HG03139 (cell line): ENCODE measurements around the gene NOP16.
"Not testable (repeated sequence)": the region's sequence is repeated elsewhere in the genome, so short reads cannot be mapped to it uniquely, and the experiment has no call there.

Source experiments
- ATAC-seq: cut with Tn5 transposase; IDR thresholded peaks from one replicate; pipeline ENCODE4 v1.9.1; 2021; ENCODE audit not compliant: unreplicated experiment

The NOP16 gene

DNA sequence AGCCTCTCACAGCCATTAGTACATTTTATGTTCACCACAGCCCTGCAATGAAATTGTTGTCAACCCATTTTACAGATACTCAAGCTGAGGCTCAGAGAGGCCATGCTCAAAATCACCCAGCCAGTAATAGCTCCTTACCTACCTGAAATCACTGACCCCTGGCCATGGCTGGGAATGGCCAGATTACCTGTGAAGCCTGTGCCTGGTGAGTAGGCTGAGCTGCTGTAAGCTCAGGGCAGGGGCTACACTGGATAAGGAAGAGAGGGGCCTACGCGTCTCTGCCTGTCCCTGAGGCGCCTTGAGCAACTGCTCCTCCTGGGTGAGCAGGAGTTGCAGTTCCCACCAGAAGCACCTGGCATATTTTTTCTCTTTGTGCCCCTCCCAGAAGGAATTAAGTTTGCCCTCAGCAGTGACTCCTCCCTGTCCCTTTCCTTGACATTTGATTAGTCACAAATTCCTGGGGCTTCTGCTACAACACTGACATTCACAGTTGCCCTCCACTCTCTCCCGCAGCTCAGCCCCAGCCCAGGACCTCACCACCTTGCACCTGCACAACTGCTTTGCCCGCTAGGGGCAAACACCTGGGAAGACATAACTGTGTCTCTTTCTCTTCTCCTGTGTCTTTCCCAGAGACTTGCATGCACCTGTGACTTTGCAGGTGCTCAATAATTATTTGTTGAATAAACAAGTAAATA is 22.2 kb upstream of the NOP16 start:
- ATAC-seq = no peak

DNA sequence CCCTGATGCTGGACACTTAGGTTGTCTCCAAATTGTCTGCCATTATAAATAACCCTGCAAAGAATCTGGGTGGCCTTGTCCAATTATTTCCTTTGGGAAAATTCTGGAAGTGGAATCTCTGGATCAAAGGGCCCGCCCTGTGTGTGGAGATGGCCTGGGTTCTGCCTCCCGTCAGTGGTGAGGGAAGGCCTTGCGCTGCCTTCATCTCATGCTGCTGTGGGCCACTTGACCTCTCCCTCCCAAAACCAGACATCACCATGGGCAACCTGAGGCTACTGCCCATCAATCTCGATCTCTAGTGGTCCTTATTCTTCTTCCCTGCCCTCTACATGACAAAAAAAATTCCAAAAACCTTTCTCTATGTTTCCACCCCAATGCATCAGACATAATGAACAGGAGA is 21.4 kb upstream of the NOP16 start:
- ATAC-seq = no peak

DNA sequence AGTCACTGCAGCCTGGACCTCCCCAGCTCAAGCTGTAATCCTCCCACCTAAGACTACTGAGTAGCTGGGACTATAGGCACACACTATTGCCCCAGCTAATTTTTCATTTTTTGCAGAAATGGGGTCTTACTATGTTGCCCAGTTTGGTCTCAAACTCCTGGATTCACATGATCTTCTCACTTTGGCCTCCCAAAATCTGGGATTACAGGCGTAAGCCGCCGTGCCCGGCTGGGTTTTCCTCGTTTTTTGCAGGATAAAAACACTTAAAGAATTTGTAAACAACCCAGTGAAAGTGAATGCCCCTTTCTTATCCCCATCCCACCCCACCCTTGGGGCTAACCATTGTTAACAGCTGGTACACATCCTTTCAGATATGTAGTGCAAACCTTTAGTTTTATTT is 20.2 kb upstream of the NOP16 start:
- ATAC-seq = no peak

DNA sequence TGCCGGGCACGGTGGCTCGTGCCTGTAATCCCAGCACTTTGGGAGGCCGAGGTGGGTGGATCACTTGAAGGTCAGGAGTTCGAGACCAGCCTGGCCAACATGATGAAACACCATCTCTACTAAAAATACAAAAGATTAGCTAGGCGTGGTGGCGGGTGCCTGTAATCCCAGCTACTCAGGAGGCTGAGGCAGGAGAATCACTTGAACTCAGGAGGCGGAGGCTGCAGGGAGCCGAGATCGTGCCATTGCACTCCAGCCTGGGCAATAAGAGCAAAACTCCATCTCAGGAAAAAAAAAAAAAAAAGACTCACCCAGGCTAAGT is 19.8 kb upstream of the NOP16 start:
- ATAC-seq = not testable (repeated sequence)

DNA sequence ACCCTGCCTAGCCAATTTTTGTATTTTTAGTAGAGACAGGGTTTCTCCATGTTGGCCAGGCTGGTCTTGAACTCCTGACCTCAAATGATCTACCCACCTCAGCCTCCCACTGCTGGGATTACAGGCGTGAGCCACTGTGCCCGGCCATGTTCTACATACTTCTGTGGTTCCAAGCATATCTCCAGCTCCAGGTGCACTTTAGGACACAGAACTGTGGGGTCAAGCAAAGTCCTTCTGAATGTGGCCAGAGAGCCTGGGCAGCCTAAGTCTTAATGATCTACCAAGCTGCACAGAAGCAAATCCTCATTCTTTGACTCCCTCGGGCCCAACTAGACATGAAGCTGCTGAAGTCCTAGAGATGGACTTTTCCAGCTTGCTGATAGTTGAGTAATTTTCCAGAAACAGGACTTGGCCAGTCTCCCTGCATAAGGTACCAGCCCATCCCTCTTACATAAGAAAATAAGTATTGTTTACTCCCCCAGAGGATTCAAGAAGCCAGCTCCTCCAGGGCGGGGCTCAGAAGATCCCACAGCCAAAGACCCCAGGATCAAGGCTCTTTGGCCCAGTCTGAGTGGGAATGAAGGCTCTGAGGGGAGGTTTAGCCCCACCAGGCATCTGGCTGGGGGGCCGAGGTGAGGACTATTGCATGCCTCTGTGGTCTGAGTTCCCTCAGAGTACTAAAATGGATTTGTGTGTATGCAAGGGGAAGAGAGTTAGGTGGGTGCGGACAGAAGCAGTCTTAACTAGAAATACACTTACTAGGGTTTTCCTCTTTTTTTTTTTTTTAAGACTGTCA is 19.3 kb upstream of the NOP16 start:
- ATAC-seq = no peak

DNA sequence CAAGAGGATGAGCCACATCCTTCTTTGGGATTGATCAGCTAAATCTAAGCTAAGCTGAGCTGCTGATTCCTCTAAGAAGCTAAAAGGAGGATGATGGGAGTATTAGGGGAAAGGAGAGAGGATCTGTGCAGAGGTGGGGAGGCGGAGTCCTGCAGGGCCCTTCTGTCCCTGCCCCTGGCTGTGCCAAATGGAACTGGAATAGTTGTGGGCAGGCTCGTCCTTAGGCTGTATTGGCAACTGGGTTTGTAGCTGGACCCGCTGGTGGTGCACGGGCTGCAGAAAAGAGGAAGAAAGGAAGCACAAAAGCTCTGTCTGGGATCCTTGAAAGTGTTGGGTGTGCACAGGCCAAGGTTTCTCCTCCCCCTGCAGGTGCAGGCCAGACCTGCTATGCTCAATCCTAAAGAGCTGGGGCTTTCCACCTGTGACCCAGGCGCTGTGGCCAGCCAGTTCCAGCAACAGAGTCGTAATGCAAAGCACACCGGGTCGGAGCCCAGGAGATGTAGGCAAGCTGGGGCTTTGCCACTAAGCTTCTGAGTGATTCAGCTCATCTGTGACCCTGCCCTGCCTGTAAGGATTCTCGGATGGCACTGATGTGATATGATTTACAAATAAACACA is 18.1 kb upstream of the NOP16 start:
- no peak for ATAC-seq

DNA sequence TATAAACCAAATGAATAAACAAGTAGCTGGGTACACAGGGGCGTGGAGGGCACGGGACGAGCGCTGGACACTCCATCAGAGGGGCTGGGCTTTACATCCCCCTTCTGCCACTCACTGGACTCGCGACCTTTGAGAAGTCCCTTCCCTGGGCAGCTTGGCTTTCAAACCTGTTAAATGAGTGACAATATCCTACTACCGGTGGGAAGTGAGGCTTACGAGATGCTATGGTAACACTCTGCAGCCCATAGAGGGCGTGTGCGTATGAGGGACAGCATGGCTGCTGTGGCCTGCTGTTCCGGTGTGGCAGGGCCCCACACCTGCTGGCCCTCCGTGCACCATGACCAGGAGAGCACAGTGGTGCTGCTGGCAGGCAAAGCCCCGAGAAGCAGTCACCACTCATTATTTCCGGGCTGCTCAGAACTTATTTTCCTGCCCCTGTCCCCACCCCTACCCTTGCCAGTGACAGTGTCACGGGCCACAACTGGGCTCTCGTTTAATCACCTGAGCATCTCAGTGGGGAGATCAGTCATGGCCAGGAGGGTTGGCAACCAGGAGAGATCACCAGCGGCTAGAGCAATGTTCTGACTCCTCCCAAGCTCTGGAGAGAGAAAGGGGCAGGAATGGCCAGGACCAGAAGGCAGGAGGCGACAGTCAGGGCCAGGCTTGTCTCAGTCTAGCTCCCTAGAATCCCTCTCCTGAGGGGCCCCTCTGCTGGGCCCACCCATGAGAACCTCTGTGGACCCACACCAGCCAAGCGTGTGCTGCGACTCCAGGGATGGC is 17.4 kb upstream of the NOP16 start:
- no peak for ATAC-seq

DNA sequence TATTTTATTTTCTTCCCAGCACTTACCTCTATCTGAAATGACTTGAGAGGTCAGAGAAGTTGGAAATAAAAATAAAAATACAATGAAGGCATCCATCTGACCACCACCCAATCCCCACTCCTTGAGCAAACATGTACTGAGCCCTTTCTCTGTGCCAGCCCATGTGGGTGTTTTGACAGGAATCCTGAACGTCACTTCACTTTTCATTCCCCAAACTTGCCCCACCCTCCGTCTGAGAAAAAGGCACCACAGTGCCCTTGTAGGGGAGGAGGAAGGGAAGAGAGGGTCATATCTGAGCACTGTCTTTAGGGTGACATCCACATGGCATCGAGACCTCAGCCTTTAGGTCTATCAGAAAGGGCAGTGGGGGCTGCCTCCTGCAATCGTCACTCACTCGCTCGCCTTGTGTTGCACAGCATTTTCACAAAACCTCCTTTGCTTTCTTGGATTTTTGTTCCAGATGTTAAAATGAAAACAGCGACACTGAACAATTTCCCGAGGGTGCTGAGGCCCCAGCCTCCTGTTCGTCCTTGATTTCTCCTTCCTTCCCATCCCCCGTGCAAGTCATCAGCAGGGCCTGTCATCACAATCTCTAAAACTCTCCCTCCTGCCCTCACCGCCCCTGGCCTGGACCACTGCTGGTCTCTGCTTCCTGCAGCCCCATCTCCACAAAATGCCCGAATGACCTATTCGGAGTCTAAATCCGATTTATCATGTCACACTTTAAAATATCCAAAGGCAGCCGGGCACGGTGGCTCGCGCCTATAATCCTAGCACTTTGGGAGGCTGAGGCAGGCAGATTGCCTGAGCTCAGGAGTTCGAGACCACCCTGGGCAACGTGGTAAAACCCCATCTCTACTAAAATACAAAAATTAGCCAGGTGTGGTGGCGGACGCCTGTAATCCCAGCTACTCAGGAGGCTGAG is 13.1 kb upstream of the NOP16 start:
- no peak for ATAC-seq

DNA sequence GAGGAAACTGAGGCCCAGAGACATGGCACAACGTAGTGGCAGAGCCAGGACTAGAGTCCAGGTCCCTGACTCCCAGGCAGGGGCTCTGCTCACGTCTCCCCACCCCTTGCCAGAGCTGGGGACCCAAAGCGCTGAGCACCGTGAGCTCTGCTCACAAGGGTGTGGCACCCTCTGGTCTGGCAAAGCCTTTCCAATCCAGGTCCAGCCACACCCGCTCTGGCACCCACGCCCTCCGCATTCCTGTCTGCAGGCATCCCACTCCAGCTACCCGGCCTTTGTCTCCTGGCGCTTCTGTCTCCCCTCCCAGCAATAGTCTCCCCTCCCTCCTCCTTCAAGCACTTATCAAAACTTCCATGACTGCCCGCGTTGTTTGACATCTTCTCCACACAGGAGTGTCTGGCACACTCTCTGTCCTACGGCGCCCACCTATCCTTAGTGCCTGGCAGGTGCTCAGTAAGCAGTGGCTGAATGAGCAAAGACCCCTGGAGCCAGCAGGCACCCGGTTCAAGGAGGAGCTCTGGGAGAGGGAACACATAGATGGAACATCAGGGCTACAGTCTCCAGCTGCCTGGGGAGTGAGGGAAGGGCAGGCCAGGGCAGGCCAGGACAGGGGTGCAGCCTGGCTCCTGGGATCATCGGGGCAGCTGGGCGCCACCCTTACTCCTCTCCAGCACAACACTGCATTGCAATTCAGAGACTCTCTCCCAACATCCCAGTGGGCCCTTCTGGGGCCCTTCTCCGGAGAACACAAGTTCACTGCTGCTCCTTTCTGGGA is 12.2 kb upstream of the NOP16 start:
- ATAC-seq = no peak

DNA sequence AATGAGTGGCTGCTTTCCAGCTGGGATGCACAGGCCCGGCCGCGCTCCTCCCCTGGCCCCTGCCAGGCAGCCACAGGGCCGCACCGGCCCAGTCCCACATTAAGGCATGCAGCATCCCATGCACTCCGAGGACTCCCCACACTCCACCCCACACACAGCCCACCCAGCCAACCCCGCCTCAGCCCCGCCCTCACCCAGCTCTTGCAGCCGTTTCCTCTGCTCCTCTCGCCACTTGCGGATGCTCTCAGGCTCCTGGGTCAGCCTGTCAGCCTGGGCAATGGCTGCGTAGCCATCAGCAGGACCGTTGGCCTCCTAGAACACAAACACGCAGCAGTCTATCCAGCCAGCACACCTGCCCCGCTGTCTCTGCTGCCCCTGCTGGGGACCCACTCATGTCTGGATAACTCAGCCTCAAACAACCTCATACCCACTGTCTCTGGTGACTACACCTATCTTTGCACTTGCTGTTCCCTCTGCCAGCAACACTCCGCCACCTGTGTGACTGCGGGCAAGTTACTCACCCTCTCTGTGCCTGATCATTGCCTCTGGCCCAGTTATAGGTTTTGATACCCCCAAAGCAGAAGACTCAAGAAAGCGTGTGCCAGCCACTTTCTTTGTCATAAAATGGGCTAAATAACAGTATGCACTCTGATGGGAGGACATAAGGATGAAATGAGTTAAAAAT is 9.5 kb upstream of the NOP16 start:
- no peak for ATAC-seq

DNA sequence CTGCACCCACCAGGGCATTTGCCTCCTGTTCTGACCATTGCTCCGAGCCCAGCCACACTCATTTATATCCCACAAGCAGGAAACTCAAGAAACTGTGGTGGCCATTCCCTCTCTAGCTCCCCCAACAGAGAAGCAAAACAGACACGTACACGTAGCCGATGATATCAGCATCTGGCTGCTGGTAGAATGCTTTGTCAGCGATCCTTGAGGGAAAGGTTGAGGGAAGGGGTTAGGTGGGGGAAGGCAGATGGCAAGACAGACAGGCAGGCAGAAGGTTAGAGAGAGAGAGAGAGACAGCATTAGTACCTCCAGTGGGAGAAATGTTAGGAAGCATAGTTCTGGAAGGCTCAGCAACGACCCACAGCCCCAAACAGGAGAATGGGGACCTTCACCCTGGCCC is 7.9 kb upstream of the NOP16 start:
- ATAC-seq = no peak

DNA sequence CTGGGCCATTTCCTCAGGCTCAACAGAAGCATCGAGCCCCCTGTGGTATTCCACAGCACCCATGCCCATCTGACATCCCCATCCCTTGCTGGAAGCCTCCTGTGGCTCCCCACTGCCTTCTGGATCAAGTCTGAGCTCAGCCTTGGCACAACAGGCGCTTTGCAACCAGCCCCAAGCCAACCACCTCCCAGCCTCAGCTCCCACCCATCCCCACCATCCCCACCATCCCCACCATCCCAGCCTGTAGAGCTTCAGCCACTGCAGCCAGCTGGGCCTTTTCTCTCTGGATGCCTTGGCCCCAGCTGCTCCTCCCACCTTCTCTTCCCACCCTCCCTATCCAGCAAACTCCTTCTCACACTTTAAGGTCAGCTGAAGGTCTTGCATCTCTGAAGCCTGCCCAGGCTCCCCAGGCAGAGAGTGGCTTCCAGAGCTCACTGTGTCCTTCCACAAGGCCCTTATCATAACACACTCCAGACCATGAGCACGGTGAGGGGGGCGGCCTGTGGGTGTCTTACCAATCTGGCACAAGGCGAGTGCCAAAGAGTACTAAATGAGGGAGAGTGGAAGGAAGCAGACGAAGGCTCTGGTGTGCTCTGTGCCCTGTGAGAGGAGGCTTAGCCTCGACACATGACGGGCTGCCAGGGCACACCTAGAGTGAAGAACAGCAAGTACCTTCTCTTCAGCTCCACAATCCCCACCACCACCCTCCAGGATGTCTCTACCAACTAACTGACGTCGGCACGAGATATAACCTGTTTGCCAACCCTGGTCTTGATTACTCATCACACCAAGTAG is 6.7 kb upstream of the NOP16 start:
- no peak for ATAC-seq

DNA sequence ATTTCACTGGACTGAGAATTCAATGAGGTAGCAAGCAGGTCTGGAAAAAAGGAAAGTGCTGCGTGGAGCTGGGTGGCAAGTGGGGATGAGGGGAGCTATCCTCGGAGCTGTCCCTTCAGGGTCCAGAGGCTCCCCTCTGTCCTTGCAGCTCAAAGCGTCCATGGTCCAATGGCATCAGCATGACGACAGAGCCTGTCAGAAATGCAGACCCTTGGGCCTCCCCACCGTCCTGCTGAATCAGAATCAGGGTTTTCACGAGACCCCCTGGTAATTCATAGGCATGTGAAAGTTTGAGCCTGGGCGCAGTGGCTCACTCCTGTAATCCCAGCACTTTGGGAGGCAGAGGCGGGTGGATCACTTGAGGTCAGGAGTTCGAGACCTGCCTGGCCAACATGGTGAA is 5.7 kb upstream of the NOP16 start:
- no peak for ATAC-seq

DNA sequence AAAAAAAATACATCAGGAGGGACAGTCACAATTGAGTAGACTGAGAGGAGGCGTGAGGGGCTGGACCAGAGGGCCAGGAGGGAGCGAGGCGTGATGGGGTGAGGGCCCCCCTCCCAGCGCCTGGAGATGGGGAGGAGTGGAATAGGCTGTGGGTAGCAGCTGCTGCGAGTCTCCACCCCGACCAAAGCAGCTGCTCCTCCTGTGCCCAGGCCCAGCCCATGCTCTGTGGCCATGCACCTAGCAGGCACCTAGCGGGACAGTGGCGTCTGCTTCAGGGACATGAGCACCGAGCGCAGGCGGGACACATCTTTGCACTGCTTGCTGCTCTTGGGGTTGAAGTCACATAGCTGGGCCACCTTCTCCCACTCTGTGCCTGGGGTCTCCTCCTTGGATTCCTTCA is 4.1 kb upstream of the NOP16 start:
- ATAC-seq = no peak

DNA sequence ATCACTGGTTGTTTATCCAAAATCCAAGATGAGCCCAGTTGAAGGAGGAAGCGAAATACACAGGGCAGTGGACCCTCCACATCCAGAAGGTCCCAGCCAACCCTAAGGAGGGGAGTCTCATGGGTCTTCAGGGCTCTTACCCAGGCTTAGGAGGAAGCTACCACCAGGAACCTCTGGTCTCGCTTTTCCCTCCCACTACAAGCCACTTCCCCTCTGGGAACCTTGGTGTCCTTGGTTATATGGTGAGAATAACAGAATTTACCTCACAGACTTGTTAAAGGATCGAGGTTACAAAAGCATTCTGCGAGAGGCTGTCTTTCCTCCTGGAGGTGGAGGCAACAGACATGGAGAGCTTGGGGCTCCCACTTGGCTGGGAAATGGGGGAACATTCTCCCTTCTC is 3.6 kb upstream of the NOP16 start:
- ATAC-seq = no peak

DNA sequence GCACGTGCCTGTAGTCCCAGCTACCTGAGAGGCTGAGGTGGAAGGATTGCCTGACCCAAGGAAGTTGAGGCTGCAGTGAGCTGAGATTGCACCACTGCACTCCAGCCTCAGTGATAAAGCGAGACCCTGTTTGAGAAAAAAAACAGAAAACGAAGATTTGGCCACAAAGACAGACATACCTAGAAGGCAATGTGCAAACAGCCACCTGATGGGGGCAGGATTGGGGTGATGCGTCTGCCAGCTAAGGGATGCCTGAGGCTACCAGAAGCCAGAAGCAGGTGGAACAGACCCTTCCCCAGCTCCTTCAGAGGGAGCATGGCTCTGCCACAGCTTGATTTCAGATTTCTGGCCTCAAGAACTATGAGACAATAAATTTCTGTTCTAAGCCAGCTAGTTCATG is 3.1 kb upstream of the NOP16 start:
- ATAC-seq = no peak

DNA sequence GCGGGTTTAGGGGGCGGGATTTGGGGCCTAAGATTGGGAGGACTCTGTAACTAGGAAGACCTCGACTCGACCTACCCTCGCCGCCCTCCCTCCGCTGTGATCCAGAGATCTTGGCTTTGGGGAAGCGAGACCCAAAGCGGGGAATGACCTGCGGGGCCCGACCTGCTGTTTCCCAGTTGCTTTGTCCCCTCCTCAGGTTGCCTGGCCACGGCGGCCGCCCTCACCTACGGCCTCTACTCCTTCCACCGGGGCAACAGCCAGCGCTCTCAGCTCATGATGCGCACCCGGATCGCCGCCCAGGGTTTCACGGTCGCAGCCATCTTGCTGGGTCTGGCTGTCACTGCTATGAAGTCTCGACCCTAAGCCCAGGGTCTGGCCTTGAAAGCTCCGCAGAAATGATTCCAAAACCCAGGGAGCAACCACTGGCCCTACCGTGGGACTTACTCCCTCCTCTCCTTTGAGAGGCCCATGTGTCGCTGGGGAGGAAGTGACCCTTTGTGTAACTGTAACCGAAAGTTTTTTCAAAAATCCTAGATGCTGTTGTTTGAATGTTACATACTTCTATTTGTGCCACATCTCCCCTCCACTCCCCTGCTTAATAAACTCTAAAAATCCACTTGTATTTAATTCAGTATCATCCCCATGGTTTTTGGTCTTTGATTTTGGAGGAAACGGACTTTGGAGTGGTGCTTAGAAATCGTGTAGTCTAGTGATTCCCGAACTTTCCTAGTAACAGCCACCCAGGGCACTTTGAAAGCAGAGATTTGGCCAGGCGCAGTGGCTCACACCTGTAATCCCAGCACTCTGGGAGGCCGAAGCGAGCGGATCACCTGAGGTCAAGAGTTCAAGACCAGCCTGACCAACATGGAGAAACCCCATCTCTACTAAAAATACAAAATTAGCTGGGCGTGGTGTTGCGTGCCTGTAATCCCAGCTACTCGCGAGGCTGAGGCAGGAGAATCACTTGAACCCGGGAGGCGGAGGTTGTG is 1.0 kb upstream of the NOP16 start:
- peak; percentile 25 for ATAC-seq
